ENCODE measurements around the gene CRYBG2.

CRYBG2 gene

GRCh38 chr1:26307363-26307781 lies 46.6 kb downstream of the CRYBG2 start:
- H3K27ac ChIP-seq = no peak overlapping the region
- TF ChIP-seq ZFX (IDR thresholded peaks at IDR 0.05) = no peak
- TF ChIP-seq, protein P1, sequence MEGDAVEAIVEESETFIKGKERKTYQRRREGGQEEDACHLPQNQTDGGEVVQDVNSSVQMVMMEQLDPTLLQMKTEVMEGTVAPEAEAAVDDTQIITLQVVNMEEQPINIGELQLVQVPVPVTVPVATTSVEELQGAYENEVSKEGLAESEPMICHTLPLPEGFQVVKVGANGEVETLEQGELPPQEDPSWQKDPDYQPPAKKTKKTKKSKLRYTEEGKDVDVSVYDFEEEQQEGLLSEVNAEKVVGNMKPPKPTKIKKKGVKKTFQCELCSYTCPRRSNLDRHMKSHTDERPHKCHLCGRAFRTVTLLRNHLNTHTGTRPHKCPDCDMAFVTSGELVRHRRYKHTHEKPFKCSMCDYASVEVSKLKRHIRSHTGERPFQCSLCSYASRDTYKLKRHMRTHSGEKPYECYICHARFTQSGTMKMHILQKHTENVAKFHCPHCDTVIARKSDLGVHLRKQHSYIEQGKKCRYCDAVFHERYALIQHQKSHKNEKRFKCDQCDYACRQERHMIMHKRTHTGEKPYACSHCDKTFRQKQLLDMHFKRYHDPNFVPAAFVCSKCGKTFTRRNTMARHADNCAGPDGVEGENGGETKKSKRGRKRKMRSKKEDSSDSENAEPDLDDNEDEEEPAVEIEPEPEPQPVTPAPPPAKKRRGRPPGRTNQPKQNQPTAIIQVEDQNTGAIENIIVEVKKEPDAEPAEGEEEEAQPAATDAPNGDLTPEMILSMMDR (conservative IDR thresholded peaks at IDR 0.05) = no peak

GRCh38 chr1:26306290-26307229 lies 47.4 kb downstream of the CRYBG2 start, which contains the start of gene UBXN11:
TSS of gene UBXN11 (minus strand) at chr1:26306636. CDS start at chr1:26302883, 3,753 bp downstream.
- H3K27ac ChIP-seq = peak within 1 kb of the TSS; percentile 74

DNA sequence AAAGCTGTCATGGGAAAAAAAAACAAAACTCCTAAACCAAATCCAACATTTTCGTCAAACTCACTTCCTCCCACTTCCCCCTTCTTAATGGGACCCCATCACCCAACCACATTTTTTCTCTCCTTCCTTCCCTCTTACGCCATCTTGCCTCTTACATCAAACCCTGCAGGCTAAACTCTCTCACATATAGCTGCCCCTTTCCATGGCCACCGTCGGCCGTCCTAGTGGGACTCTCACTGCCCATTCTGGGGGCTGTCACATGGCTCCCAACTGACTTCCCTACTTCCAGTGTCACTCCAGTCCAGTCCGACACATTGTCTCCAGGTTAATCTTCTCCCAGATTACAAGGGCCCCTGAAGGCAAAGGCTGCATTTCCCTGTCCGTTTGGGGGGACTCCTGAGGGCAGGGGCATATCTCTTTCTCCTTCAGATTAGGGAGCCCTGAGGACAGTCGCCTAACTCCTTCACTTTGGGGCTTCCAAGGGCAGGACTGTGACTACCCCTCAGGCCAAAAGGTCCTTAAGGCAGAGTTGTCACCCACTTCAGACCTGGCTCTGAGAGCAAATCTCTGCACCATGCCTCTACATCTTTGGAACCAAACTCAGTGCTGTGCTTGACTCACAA lies 48.2 kb downstream of the CRYBG2 start:
- peak overlapping the region; percentile 74 for H3K27ac ChIP-seq

More at GRCh38 chr1:26306290-26307229, 47.4 kb downstream of the CRYBG2 start, which contains the start of gene UBXN11:
- TF ChIP-seq ZFX (IDR thresholded peaks at IDR 0.05) = peak; percentile 19; the same call in 1 of the 2 replicates
- TF ChIP-seq, protein P1 (conservative IDR thresholded peaks at IDR 0.05) = no peak

GRCh38 chr1:26302733-26303405 lies 51.1 kb downstream of the CRYBG2 start:
- TF ChIP-seq, protein P1 (conservative IDR thresholded peaks at IDR 0.05) = no peak
- TF ChIP-seq ZFX (IDR thresholded peaks at IDR 0.05) = no peak
- no peak overlapping the region for H3K27ac ChIP-seq

More for the DNA sequence above, 48.2 kb downstream of the CRYBG2 start:
- TF ChIP-seq, protein P1 (conservative IDR thresholded peaks at IDR 0.05) = no peak
- TF ChIP-seq ZFX (IDR thresholded peaks at IDR 0.05) = no peak

GRCh38 chr1:26300578-26301275 lies 53.2 kb downstream of the CRYBG2 start:
- TF ChIP-seq ZFX (IDR thresholded peaks at IDR 0.05) = no peak
- TF ChIP-seq, protein P1 (conservative IDR thresholded peaks at IDR 0.05) = no peak
- no peak overlapping the region for H3K27ac ChIP-seq

- no peak for TF ChIP-seq ZFX (IDR thresholded peaks at IDR 0.05)
- TF ChIP-seq, protein P1 (conservative IDR thresholded peaks at IDR 0.05) = no peak
- H3K27ac ChIP-seq = 0 out of 2 replicates have a peak overlapping the region, but pooled peaks have one; percentile 2
These were observed 56.2 kb downstream of the CRYBG2 start for GRCh38 chr1:26297791-26298124.

Data from C4-2B (cell line).